NCI-H1436 (cell line): ENCODE measurements around the gene CDH13.

ENCODE experiments used
- DNase-seq: peaks from one replicate; lab custom pipeline; 2025; lab: John Stamatoyannopoulos, UW

The CDH13 gene

GRCh38 chr16:83515395-83515794, 888.6 kb downstream of the CDH13 start:
- no peak for DNase-seq

DNA sequence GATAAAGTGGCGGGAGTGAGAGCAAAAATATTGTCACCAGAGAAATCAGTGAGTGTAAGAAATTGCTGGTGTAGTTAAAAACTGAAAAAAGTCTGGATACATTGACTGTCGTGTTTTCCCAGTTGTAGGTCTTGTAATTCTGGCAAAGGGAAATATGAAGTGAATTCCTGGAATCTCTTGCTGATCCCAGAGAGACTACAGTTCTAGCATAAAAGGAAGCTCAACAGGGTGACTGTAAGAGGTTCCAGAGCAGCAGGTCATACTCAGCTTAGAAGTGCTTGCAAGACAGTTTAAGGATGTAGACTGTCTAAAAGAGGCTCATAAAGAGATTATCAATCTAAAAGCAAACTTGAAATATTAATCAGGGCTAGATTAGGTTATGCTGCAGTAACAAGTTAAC, 890.2 kb downstream of the CDH13 start:
- DNase-seq = no peak

DNA sequence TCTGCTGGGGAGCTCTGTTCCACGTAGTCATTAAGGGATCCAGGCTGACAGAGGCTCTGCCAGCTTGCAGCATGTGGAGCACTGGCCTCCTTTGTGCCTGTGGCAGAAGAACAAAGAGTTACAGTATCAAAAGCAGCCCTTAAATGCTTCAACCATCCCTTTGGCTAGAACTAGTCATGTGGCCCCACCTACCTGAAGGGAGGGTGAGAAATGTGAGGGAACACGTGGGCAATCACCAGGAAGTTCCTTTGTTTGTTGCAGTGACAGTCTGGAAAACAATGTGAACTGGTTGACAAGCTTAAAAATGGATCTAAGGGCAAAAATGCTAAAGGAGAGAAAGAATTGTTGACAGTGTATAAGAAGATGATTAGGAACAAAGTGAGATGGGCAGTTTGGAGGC, 890.6 kb downstream of the CDH13 start:
- no peak for DNase-seq

- no peak for DNase-seq
Measured at GRCh38 chr16:83520596-83520995, 893.8 kb downstream of the CDH13 start.

DNA sequence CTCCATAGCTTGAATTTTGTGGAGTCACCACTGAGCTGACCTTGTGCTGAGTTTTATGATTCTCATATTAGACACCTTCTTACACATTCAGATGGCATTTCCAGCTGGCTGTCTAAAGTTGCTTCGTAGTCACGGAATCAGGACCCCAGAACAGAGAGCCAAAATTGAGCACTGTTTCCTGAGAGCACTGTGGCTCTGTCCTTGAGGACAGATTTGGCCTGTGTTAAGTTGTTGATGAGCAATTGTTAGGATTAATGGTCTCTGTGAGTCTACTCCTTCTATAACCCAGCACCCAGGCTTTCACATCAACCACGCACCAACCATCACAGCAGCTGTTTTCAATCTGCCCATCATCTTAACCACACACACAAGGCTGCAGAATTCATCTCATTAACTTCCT, 903.5 kb downstream of the CDH13 start:
- no peak for DNase-seq

GRCh38 chr16:83532634-83533033, 905.9 kb downstream of the CDH13 start:
- DNase-seq = no peak

DNA sequence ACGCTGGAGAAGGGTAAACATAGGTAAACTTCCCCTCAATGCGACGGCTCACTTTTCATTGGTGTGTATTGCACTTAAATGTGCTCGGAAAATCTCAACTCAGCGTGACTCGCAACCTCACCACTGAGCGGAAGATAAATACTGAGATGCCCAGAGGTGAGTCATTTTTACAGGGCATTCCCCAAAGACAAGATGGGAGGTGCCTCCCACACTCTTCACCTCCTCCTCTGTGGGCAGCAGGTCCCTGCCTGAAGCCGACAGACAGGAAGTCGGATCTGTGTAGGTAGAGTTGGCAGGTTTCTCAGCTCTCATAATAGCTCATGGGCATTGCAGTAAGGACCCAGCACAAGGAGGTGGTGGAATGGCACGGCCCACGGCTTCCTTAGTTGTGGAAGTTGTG, 906.4 kb downstream of the CDH13 start:
- no peak for DNase-seq

- no peak for DNase-seq
Measured at GRCh38 chr16:83538707-83539106, 911.9 kb downstream of the CDH13 start.

- no peak for DNase-seq
Measured at GRCh38 chr16:83539736-83540490, 913.1 kb downstream of the CDH13 start.

DNA sequence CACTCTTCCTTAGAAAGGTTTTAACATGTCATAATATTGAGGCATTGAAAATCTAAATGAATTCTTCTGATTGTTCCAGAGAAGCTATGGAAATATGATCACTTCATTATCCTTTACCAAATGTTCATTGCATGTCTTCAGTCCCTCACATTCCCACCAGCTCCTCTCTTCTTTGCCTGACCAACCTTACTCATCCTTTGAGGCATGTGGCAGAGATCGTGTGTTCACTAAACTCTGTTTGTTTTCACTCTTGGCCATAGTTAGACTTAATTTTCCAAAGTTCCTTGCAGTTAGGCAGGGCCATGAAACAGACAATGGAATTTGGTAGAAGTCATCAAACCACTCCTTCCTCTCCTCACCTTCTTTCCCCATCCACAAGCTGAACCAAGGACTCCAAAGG, 914.5 kb downstream of the CDH13 start:
- DNase-seq = no peak

DNA sequence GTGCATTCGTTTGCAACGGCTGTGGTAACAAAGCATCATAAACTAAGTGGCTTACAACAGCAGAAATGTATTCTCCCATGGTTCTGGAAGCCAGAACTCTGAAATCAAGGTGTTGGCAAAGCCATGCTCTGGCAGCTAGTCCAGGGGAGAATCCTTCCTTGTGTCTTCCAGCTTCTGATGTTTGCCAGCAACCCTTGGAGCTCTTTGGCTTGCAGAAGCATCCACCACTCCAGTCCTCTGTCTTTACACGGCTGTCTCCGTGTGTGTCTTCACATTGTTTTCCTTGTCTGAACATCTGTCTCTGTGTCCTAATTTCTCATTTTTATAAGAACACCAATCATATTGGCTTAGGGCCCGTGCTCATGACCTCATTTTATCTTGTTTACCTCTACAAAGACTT, 915.7 kb downstream of the CDH13 start:
- no peak for DNase-seq

DNA sequence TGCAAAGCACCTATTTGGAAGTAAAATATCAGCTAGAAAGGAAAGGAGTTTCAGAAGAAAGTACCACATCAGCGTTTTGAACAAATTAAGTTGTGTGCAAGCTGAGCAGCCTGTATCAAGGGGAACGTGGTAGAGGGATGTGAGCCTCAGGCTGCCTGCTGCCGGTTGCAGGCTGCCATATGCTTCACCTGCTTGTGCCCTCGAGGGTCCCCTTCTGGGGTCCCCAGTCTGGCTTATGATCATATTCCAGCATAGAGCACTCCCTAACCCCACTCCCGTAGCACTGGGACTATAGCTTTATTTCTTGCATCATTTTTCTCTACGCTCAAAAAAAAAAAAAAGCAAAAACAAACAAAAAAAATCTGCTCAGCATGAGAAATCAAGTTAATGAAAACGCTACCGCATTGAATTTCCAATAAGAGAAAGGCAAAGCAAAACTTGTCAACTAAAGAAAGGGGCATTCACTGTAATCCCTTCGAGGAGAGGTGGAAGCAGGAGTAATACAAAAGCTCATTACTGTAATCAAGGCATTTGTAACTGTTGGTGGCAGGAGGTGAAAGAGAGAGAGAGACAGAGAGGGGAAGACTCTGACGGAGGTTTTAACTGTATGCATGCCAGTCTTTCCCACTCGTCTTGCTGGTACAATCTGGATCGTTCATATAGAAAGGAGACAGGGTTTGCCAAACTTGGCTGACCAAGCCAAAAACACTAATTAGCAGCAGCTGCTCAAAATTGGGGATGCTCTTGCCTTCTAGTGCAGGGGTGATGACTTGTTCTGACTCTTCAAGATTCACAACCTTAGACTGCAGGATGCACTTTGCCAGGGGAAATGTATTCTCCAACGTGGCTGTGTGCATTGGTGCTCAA, 922.8 kb downstream of the CDH13 start:
- DNase-seq = no peak

DNA sequence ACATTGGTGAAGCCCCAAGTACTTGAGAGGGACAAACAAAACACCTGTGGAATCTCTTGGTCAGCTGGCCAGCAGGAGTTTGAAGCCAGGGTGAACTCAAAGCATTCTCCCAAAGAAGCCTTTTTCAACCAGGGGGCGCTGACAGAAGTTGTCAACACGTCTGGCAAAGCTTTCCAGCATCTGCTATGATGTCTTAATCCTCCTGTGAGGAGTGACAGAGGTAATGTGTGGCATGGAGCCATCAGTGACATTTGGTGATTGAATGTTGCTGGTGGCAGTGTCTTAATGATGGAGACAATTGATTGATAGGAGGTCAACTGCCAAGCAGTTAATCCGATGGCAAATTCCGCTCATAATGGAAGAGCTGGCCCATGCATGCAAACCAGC, 923.4 kb downstream of the CDH13 start:
- DNase-seq = no peak

- DNase-seq = no peak
Measured at GRCh38 chr16:83552228-83552627, 925.5 kb downstream of the CDH13 start.

DNA sequence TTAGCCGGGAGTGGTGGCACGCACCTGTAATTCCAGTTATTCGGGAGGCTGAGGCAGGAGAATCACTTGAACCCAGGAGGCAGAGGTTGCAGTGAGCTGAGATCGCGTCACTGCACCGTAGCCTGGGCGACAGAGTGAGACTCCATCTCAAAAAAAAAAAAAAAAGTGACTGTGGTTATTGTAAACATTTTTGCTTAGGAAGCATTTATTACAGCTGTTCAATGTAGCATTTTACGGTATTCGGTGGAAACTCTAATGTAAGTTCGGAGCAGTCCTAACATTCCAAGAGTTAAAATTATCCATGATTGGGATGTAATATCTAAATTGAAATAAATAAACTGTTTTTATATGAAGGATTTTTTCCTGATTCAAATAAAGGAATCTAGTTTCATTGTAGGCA, 926.2 kb downstream of the CDH13 start:
- no peak for DNase-seq

- DNase-seq = no peak
Measured at GRCh38 chr16:83554096-83554495, 927.3 kb downstream of the CDH13 start.

DNA sequence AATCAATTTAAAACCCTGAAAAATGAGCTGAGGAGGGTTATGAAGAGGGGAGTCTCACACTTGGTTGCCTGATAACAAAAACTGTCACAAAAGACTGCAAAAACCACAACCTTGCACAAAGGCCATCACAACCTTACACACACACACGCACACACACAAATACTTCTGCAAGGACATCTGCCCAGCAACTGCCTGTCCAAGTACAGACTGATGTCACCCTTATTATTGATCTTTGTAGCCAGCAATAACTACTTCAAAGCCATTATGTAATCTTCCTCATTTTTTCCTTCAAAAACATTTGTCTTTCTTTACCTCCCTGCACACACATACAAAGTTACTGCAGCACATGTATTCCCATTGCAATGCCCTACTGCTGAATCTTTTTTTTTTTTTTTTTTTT, 927.8 kb downstream of the CDH13 start:
- no peak for DNase-seq

DNA sequence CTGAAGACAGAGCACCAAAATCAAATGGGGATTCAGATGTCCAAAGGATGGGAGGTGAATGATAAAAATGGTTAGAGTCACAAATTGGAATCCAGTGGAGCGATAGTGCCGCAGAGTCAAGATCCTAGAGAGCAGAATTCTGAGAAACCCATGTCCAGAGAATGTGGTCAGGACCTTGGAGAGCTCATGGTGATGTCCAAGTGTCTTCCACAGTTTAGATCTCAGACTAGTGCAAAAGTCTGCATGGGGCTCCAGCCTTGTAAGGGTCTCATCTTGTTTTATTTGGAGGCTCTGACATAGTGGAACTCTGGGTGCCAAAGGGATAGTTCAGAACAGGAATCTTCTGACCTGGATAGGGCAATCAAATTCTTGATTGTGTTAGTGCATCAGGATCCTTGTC, 935.1 kb downstream of the CDH13 start:
- DNase-seq = no peak

DNA sequence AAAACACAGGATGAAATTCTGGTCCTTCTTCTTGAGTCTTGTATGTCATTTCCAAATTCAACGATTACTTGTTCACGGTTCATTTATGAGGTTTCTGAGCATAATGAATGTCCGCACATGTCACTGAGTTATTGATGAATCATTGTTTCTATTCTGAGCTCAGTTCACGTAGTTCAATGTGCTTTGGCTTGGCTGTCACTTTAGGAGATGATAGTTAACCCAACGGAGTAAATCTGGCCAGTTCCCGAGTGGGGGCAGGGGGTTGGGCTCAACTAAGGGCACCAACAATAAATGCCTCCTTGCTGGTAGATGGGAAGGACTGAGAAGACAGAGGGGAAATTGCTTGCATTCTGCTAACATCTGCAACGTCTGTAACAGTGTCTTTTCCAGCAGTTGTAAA, 941.6 kb downstream of the CDH13 start:
- DNase-seq = no peak

GRCh38 chr16:83574388-83574787, 947.6 kb downstream of the CDH13 start:
- no peak for DNase-seq

- no peak for DNase-seq
Measured at GRCh38 chr16:83577078-83577745, 950.4 kb downstream of the CDH13 start.

DNA sequence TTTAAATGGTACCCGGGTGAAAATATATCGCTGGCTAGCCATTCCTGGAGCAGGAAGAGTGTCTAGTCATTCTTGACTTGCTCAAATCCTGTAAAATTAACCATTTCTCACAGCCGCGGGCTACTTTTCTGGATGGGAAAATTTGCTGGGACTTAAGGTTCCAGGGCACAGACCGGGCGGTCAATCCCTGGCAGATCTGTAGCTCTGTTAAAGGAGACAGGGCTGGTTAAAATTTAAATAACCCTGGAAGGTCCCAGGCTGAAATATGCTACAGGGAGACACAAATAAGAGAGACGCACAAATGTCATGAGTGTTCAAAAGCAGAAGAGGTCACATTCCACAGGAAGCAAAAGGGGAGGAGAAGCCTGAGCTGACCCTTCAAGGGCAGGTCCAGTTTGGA, 951.4 kb downstream of the CDH13 start:
- DNase-seq = no peak

GRCh38 chr16:83579027-83579426, 952.3 kb downstream of the CDH13 start:
- no peak for DNase-seq
